SK-N-MC (cell line): ENCODE measurements around the gene NFRKB.

Experiments used
- EZH2 ChIP-seq: fragments of 200-600 bp; sonication (generic); IDR thresholded peaks from one replicate; pipeline ENCODE4 v1.6.1; 2017; ENCODE audit warnings: antibody characterized with exemption
- FOXP2 ChIP-seq: optimal IDR thresholded peaks from 2 replicates; pipeline ENCODE3; 2011; ENCODE audit warnings: mild to moderate bottlenecking, moderate library complexity; ENCODE audit not compliant: insufficient read depth; ENCODE audit errors: extremely low read length, control extremely low read depth
- POLR2AphosphoS5 ChIP-seq: IDR thresholded peaks from 2 replicates; pipeline ENCODE4 v1.6.1; 2012; ENCODE audit warnings: mild to moderate bottlenecking, low read depth, low read length, borderline replicate concordance

GRCh38 chr11:129930743-129931142 is 35.4 kb upstream of the NFRKB start:
- TF ChIP-seq POLR2AphosphoS5: no peak
- no peak for TF ChIP-seq EZH2
- no peak for TF ChIP-seq FOXP2
